OCI-M2 (cell line): Measurements from ENCODE around the gene ADAM15.

Source experiments
- DNase-seq: peaks from one replicate; lab custom pipeline; 2025; ENCODE audit not compliant: unreplicated experiment; lab: John Stamatoyannopoulos, UW

Gene ADAM15

GRCh38 chr1:155083865-155084721 lies 33.0 kb downstream of the ADAM15 start:
- no peak for DNase-seq

- peak; percentile 76 for DNase-seq
Measured at GRCh38 chr1:155084722-155085503, 33.8 kb downstream of the ADAM15 start.

DNA sequence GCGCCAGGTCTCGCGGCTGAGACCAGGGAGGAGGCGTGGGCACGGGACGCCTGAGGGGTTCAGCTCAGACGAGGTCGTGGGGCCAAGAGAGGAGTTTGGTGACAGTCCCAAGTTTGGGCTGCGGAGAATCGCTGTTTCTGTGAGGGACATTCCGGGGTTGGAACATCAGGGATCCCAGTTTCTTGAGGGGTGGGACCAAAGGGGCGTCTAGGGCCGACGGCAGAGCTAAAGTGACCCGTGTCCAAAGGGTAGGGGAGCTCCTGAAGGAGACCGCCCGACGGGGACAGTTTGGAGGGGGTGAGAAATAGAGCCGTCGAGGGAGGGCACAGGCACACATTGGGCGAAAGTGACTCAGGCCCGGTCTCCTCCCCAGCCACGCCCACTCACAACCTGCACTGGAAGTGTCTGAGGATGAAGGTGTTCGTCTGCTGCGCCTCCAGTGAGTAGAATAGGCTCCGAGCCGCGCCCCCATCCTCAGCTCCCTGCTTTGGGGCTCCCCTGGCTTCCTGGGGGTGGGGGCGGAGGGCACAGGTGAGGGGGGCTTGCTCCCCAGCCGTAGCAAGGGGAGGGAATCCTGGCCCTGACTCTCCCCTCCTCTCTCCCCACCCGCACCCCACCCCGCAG lies 34.5 kb downstream of the ADAM15 start:
- DNase-seq = no peak

- peak; percentile 39 for DNase-seq
Measured at GRCh38 chr1:155086128-155086741, 35.1 kb downstream of the ADAM15 start.

DNA sequence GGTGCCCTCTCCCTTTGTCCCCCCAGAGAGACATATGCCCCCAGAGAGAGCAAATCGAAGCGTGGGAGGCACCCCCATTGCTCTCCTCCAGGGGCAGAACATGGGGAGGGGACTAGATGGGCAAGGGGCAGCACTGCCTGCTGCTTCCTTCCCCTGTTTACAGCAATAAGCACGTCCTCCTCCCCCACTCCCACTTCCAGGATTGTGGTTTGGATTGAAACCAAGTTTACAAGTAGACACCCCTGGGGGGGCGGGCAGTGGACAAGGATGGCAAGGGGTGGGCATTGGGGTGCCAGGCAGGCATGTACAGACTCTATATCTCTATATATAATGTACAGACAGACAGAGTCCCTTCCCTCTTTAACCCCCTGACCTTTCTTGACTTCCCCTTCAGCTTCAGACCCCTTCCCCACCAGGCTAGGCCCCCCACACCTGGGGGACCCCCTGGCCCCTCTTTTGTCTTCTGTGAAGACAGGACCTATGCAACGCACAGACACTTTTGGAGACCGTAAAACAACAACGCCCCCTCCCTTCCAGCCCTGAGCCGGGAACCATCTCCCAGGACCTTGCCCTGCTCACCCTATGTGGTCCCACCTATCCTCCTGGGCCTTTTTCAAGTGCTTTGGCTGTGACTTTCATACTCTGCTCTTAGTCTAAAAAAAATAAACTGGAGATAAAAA lies 35.9 kb downstream of the ADAM15 start:
- no peak for DNase-seq

DNA sequence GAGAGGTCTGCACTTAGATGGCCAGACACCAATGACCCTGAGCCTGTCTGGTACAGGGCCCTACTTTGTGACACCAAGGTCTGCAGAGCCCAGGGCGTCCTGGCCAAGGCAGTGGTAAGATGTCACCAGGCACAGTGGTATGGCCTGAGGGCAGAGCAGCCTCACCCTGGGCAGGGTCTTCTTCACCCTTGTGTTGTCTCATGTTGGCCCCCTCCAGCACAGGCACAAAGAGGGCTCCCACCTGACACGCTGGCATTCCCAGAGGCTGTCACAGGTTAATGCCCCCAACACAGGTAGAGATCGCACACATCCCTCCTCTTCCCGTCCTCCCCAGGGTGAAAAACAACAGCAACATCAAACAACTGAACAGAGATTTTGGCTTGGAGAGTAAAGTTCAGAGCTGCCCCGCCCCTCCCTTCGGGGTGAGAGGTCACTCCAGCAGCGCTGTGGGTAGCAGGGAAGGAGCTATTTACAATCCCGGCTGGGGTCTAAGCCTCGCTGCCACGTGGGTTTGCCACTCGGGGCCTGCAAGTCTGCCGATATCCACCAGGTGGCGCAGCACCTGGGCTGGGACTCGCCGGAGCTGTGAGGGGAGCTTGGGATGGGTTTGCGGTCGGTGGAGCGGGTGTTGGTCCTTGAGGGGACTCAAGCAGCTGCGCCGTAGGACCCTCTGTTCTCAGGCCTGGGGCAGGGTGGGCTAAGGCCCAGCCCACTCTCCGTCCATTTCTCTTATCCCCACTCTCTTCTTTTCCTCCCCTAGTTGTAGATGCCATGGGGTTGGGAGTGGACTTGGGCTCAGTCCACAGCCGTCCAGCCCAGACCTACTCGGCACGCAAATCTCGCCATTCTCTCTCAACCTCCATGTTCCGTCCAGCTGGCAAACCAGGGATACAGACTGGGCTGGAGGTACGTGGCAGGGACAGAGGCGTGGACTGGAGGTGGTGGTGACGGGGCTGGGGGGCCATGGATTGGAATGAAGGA lies 40.2 kb downstream of the ADAM15 start:
- DNase-seq = peak; percentile 22

DNA sequence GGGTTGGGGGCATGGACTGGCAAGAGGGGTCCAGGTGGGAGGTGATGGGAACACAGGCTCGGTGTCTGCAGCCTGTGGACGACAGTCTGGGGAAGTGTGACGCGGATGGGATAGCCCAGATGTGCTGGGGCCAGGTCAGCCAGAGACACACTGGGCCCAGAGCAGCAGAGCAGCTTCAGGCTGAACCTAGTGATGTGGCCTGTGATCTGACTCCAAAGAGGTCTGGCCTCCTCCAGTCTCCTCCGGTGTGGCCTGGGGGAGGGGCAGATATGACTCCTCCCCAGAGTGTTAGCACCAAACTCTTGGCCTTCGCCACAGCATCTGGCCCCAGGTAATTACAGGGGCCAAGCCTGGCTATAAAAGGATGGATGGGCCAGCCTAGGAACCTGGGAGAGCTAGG lies 41.0 kb downstream of the ADAM15 start:
- no peak for DNase-seq

GRCh38 chr1:155092641-155093040 lies 41.5 kb downstream of the ADAM15 start:
- DNase-seq = no peak

DNA sequence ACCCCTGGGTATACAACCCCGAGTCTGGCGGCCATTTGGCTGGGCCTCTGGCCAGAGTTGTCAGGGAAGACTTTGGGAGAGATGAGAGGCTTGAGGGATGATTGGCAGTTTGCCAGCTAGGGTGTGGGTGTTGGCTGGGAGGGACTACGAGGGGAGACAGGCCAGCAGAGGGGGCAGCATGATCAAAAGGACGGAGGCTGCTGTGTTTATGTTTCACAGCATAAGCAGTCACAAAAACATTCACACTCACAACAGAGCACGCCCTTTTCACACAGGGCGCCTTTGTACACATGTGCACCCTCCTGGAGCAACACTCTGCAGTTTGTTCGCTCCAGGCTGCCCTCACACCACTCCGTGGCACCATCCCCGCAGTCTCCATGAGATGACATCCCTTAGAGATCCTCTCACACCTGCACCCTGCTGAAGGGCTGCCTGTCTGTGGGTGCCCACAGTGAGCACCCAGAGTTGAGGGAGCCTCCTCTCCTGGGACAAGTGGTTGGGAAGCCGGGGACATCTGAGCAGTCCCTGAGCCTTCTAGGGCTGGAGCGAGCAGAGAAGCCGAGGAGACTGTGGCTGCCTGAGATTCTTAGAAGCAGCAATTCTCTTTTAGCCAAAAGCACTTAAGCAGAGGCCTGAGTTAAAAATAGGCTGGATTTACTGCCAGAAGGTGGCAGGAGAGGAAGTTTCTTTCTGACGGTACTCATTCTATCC lies 43.0 kb downstream of the ADAM15 start:
- no peak for DNase-seq

DNA sequence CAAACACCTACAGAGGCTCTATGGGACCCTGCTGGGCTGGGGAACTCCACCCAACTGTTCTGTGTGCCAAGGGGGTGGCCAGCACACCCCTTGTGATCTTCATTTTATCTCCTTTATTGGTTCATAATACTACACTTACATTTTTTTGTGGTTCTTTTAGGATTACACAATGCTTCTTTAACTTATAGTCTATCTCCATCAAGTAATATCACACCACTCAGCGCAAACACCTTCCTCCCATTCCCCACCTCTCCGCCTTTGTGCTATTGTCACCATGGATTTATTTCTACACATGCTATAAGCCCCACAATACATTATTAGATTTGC lies 43.5 kb downstream of the ADAM15 start:
- DNase-seq = no peak

GRCh38 chr1:155099331-155099730 lies 48.2 kb downstream of the ADAM15 start:
- DNase-seq = no peak

GRCh38 chr1:155103325-155103724 lies 52.2 kb downstream of the ADAM15 start:
- no peak for DNase-seq

- no peak for DNase-seq
Measured at GRCh38 chr1:155104605-155105534, 53.8 kb downstream of the ADAM15 start.

DNA sequence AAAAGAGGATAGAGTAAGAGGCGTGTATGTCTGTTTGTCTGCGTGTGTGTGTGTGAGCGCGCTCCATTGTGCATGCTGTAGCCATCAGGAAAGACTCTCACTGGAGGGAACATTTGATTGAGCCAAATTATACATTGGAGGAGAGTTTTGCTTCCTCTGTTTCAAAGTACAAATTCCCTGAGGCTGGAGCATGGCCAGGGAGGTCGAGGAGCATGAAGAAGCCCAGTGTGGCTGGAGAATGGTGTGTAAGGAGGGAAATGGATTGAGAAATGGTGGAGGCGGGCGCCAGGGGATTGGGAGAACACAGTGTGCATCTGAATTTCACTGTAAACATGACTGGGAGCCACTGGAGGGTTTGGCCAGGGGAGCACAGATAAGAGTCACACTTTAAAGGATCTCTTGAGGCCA lies 54.5 kb downstream of the ADAM15 start:
- DNase-seq = no peak

GRCh38 chr1:155106862-155107261 lies 55.7 kb downstream of the ADAM15 start:
- no peak for DNase-seq

DNA sequence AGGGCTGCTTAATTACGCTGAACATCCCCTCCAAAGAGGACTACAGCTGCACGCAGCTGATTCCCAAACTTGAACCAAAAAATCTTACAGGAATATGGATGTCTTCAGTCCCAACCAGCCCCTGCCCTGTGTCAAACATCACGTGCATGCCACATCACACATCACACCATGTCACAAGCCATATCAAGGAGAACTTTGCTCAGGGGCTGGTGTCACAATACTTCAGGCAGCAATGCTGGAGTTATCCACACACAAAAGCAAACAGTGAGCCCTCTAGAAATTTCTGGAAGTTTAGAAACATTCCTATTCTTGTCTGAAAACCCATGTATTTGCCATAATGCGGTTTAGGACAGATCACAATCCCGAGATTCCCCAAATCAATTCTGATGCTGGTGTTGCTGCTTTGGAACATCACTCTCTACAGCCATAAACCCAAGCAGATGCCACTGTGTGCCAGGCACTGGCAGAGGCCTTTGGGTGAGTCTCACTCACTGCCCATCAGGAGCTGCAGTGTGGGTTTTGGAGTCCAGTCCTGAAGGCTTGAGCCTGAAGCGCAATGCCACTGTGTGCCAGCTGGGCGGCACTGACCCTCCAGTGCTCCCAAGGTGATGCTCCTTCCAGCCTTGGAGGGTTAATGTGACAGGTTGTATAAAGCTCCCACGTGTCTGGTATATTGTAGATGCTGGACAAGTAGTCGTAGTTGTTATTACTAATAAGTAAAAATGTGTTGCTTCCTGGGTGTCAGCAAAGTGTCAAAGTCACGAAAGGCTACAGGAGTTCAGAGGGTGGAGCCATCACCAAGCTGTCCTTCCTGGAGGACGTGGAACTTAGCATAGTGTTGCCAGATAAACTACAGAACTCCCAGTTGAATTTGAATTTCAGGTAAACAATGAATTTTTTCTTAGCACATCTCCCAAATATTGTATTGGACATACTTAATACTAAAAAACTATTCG lies 56.5 kb downstream of the ADAM15 start:
- no peak for DNase-seq

DNA sequence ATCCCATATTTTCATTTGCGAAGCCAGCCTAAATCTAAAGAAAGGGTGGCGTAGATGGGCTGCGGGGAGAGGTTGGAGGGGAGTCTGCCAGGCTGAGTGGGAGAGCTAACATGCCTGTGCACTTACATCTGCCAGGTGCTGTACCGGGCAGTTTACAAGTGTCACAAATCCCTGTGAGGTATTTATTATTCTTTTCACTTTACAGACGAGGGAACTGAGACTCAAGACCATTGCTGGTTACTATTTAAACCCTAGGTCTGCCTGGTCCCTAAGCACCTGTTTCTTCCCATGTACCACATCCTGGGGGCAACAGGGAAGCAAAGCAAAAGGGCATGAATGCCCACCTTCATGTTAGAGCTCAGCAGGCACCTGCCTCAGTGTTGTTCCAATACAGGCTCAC lies 57.2 kb downstream of the ADAM15 start:
- DNase-seq = no peak
